WTC11 (cell line): ENCODE measurements around the gene SPHK2.

Experiments
- ARID4B ChIP-seq: sonication (generic); formaldehyde crosslinking; IDR thresholded peaks from 2 replicates; pipeline ENCODE4 v1.8.0; 2023; ENCODE audit warnings: missing genetic modification reagents, mild to moderate bottlenecking, borderline replicate concordance
- ATF2 ChIP-seq: sonication (generic); formaldehyde crosslinking; IDR thresholded peaks from 2 replicates; pipeline ENCODE4 v1.8.1; 2022; ENCODE audit warnings: low read depth, missing genetic modification reagents, borderline replicate concordance
- ATF3 ChIP-seq: sonication (generic); formaldehyde crosslinking; conservative IDR thresholded peaks from 2 replicates; pipeline ENCODE4 v1.8.1; 2022; ENCODE audit warnings: mild to moderate bottlenecking, missing genetic modification reagents
- CTCF ChIP-seq: fragments of 200-600 bp; IDR thresholded peaks from 2 replicates; pipeline ENCODE4 v1.8.0; 2022; ENCODE audit warnings: antibody characterized with exemption
- IRF1 ChIP-seq: sonication (generic); formaldehyde crosslinking; IDR thresholded peaks from 2 replicates; pipeline ENCODE4 v1.8.0; 2023; ENCODE audit warnings: missing genetic modification reagents
- KAT7 ChIP-seq: sonication (generic); formaldehyde crosslinking; IDR thresholded peaks from 2 replicates; pipeline ENCODE4 v1.8.1; 2023; ENCODE audit warnings: missing genetic modification reagents, mild to moderate bottlenecking, borderline replicate concordance
- MAX ChIP-seq: sonication (generic); formaldehyde crosslinking; IDR thresholded peaks from 2 replicates; pipeline ENCODE4 v1.8.0; 2022; ENCODE audit warnings: mild to moderate bottlenecking, missing genetic modification reagents
- ZBTB21 ChIP-seq: sonication (generic); formaldehyde crosslinking; IDR thresholded peaks from 2 replicates; pipeline ENCODE4 v1.8.1; 2023; ENCODE audit warnings: mild to moderate bottlenecking, missing genetic modification reagents, borderline replicate concordance

- TF ChIP-seq ATF2 (CRISPR knock-in tag) (no peak), IRF1 (CRISPR knock-in tag) (no peak), ZBTB21 (no peak), CTCF (no peak), MAX (CRISPR knock-in tag) (no peak), ARID4B (CRISPR knock-in tag) (no peak), ATF3 (no peak), KAT7 (CRISPR knock-in tag) (no peak)
Observed at GRCh38 chr19:48595171-48595570, 24.1 kb upstream of the SPHK2 start.
